Retinal pigment epithelial cell (primary cell): ENCODE results near the gene TWNK.

Experiments used
- DNase-seq: peaks from one replicate; pipeline ENCODE4 v3.0.0-alpha.2; 2010; ENCODE audit warnings: low read depth
- H3K4me3 ChIP-seq: 2 replicates; pipeline ENCODE4 v1.5.1; 2011; ENCODE audit warnings: mild to moderate bottlenecking, low read length, control low read depth, moderate library complexity
- TF ChIP-seq, protein P1 (sequence below): conservative IDR thresholded peaks from 2 replicates; pipeline ENCODE4 v1.5.1; 2011; ENCODE audit warnings: low read depth, low read length, control low read depth, inconsistent platforms

The TWNK gene

GRCh38 chr10:101018118-101018599 is 30.8 kb downstream of the TWNK start:
- TF ChIP-seq, protein P1, sequence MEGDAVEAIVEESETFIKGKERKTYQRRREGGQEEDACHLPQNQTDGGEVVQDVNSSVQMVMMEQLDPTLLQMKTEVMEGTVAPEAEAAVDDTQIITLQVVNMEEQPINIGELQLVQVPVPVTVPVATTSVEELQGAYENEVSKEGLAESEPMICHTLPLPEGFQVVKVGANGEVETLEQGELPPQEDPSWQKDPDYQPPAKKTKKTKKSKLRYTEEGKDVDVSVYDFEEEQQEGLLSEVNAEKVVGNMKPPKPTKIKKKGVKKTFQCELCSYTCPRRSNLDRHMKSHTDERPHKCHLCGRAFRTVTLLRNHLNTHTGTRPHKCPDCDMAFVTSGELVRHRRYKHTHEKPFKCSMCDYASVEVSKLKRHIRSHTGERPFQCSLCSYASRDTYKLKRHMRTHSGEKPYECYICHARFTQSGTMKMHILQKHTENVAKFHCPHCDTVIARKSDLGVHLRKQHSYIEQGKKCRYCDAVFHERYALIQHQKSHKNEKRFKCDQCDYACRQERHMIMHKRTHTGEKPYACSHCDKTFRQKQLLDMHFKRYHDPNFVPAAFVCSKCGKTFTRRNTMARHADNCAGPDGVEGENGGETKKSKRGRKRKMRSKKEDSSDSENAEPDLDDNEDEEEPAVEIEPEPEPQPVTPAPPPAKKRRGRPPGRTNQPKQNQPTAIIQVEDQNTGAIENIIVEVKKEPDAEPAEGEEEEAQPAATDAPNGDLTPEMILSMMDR: no peak
- no peak for DNase-seq
- no peak overlapping the region for H3K4me3 ChIP-seq

DNA sequence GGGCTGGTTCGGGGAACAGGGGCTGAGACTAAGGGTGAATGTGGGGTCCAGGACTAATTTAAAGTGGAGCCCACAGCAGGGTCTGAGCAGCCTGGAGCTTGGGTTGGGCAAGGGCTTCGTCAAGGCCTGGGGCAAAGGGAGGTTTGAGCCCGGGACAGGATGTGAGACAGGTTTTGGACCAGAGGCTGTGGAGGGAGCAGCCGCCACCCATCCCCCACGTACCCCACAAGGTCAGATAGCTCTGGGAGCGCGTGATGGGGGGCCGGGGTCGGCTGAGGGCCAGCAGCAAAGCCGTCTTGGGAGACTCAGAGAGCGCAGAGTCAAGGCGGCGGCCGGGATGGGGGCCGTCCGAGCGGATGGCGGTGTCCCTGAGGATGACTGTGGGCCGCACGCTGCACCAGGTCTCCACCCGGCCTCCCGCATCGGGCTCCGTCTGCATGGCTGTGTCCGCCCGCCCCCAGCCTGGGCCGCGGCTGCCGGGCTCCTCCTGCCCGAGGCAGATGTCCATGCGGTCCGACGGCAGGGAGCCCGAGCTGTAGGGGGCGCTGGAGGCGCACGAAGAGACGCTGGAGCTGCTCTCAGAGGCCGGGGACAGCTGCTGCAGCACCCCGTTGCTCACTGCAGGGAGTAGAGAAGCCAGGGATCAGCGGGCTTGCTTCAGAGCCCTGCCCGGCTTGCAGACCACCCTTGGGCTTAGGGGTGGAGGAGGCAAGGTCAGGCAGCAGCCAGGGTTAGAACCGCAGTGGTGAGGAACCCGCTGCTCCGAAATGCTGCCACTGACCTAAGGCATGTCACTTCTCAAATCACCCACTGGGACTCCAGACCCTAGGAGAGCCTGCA is 31.5 kb downstream of the TWNK start:
- no peak for DNase-seq
- no peak overlapping the region for H3K4me3 ChIP-seq
- TF ChIP-seq, protein P1: peak; percentile 81

- TF ChIP-seq, protein P1: no peak
- no peak for DNase-seq
- no peak overlapping the region for H3K4me3 ChIP-seq
Observed at GRCh38 chr10:101019440-101019703, 32.0 kb downstream of the TWNK start.

- TF ChIP-seq, protein P1: no peak
- no peak for DNase-seq
- H3K4me3 ChIP-seq: no peak overlapping the region
Observed at GRCh38 chr10:101020427-101021075, 33.2 kb downstream of the TWNK start.

- TF ChIP-seq, protein P1: no peak
- no peak for DNase-seq
- no peak overlapping the region for H3K4me3 ChIP-seq
Observed at GRCh38 chr10:101021239-101021638, 33.9 kb downstream of the TWNK start.

GRCh38 chr10:101021692-101022251 is 34.4 kb downstream of the TWNK start:
- H3K4me3 ChIP-seq: no peak overlapping the region
- TF ChIP-seq, protein P1: no peak
- DNase-seq: no peak
